B cell (primary cell): ENCODE data around the gene KRTAP12-2.

Source experiments
- CTCF ChIP-seq: fragments of 200-600 bp; IDR thresholded peaks from one replicate; pipeline ENCODE4 v1.8.0; 2022; ENCODE audit warnings: antibody characterized with exemption, mild to moderate bottlenecking
- EZH2 ChIP-seq: IDR thresholded peaks from 2 replicates; pipeline ENCODE4 v1.6.1; 2012; ENCODE audit warnings: borderline replicate concordance, low read depth, mild to moderate bottlenecking, moderate library complexity, low read length; ENCODE audit not compliant: insufficient read depth, poor library complexity, severe bottlenecking

- TF ChIP-seq EZH2 (no peak), CTCF (no peak)
Measured at GRCh38 chr21:44632067-44632466, 34.7 kb downstream of the KRTAP12-2 start.
